IMR-90 (cell line): ENCODE measurements around the gene CDH23. TPM values are rescaled to one million over a fixed set of nuclear protein-coding genes. Genes with fewer than 3 reads are reported as not detected.

Source experiments
- ATAC-seq: fragments of 200-7000 bp; cut with Tn5 transposase; 2 replicates; pipeline ENCODE4 v1.9.1; 2020; ENCODE audit warnings: low read depth, mild to moderate bottlenecking, moderate library complexity
- BruUV-seq: library from RNA; stranded (reverse); fragments of 400-500 nt; replicated peaks from 2 replicates; lab custom pipeline; 2021; lab: Mats Ljungman, UMichigan
- CTCF ChIA-PET: fragments of 300-600 bp; formaldehyde crosslinking; extraction: SDS; loops from one replicate; lab custom pipeline; 2021; ENCODE audit warnings: antibody characterized with exemption; lab: Yijun Ruan, JAX
- POLR2A ChIA-PET: fragments of 300-600 bp; sonication (Branson Sonifier 250); formaldehyde crosslinking; loops from one replicate; lab custom pipeline; 2022; ENCODE audit warnings: antibody characterized with exemption; ENCODE audit not compliant: unreplicated experiment; lab: Charles Lee
- DNase-seq: peaks from one replicate; pipeline ENCODE4 v3.0.0; 2013
- H2AFZ ChIP-seq: replicated peaks from 2 replicates; pipeline ENCODE3; 2013; ENCODE audit warnings: low read length, mild to moderate bottlenecking; ENCODE audit not compliant: poor library complexity
- H2AK5ac ChIP-seq: 2 replicates; pipeline ENCODE4 v1.6.1; 2013; ENCODE audit warnings: low read depth, low read length, inconsistent platforms
- H2AK9ac ChIP-seq: replicated peaks from 2 replicates; pipeline ENCODE3; 2013; ENCODE audit warnings: mild to moderate bottlenecking, low read depth, low read length, moderate library complexity; ENCODE audit not compliant: poor library complexity
- H2BK120ac ChIP-seq: 2 replicates; pipeline ENCODE4 v1.6.1; 2013; ENCODE audit warnings: low read depth, low read length, inconsistent platforms
- H2BK15ac ChIP-seq: 3 replicates; pipeline ENCODE4 v1.6.1; 2013; ENCODE audit warnings: low read depth, low read length, inconsistent platforms
- H2BK20ac ChIP-seq: 2 replicates; pipeline ENCODE4 v1.6.1; 2013; ENCODE audit warnings: low read depth, mild to moderate bottlenecking, inconsistent platforms, low read length, moderate library complexity
- H2BK5ac ChIP-seq: 2 replicates; pipeline ENCODE4 v1.6.1; 2013; ENCODE audit warnings: mild to moderate bottlenecking, low read depth, low read length, inconsistent platforms; ENCODE audit not compliant: poor library complexity, severe bottlenecking
- H3K14ac ChIP-seq: replicated peaks from 2 replicates; pipeline ENCODE4 v1.6.1; 2013; ENCODE audit warnings: low read depth, low read length, inconsistent platforms
- H3K18ac ChIP-seq: 2 replicates; pipeline ENCODE4 v1.6.1; 2013; ENCODE audit warnings: low read depth, low read length, control low read depth
- H3K23ac ChIP-seq: 2 replicates; pipeline ENCODE4 v1.6.1; 2013; ENCODE audit warnings: low read depth, low read length, inconsistent platforms
- H3K27ac ChIP-seq: 2 replicates; pipeline ENCODE4 v1.5.1; 2013; ENCODE audit warnings: mild to moderate bottlenecking, control low read depth, low read length; ENCODE audit not compliant: insufficient read depth
- H3K27me3 ChIP-seq: 2 replicates; pipeline ENCODE4 v1.6.1; 2013; ENCODE audit warnings: low read length; ENCODE audit not compliant: control insufficient read depth, insufficient read depth
- H3K36me3 ChIP-seq: 2 replicates; pipeline ENCODE4 v1.6.1; 2013; ENCODE audit warnings: low read length, mixed read lengths; ENCODE audit not compliant: control insufficient read depth, insufficient read depth
- H3K4ac ChIP-seq: 2 replicates; pipeline ENCODE4 v1.6.1; 2013; ENCODE audit warnings: low read depth, low read length, inconsistent platforms
- H3K4me1 ChIP-seq: 2 replicates; pipeline ENCODE4 v1.6.1; 2013; ENCODE audit warnings: low read length, mixed read lengths; ENCODE audit not compliant: control insufficient read depth, insufficient read depth
- H3K4me2 ChIP-seq: 2 replicates; pipeline ENCODE4 v1.6.1; 2013; ENCODE audit warnings: low read depth, mild to moderate bottlenecking, control low read depth, low read length, moderate library complexity
- H3K4me3 ChIP-seq: 2 replicates; pipeline ENCODE4 v1.5.1; 2013; ENCODE audit warnings: low read depth, mild to moderate bottlenecking, control low read depth, low read length, moderate library complexity; ENCODE audit not compliant: insufficient read depth
- H3K56ac ChIP-seq: 2 replicates; pipeline ENCODE4 v1.6.1; 2013; ENCODE audit warnings: low read length, inconsistent platforms; ENCODE audit not compliant: insufficient read depth; ENCODE audit errors: extremely low read depth
- H3K79me1 ChIP-seq, 2 experiments: 2 replicates each; pipeline ENCODE4 v1.6.1; 2013; ENCODE audit warnings: low read length in 2 of 2, inconsistent platforms in 1 of 2, low read depth in 1 of 2
- H3K9ac ChIP-seq: 2 replicates; pipeline ENCODE4 v1.6.1; 2013; ENCODE audit warnings: low read depth, low read length, control low read depth
- H3K9me1 ChIP-seq: 2 replicates; pipeline ENCODE4 v1.6.1; 2013; ENCODE audit warnings: low read length, inconsistent platforms; ENCODE audit not compliant: insufficient read depth
- H3K9me3 ChIP-seq: 2 replicates; pipeline ENCODE4 v1.6.1; 2013; ENCODE audit warnings: low read length; ENCODE audit not compliant: control insufficient read depth, insufficient read depth
- H4K20me1 ChIP-seq: 2 replicates; pipeline ENCODE4 v1.6.1; 2013; ENCODE audit warnings: low read length, inconsistent platforms; ENCODE audit not compliant: insufficient read depth
- H4K5ac ChIP-seq: 2 replicates; pipeline ENCODE4 v1.6.1; 2013; ENCODE audit warnings: mild to moderate bottlenecking, low read depth, low read length, control low read depth
- H4K8ac ChIP-seq, 2 experiments: 2 replicates each; pipeline ENCODE4 v1.6.1; 2013; ENCODE audit warnings: low read depth in 2 of 2, low read length in 2 of 2, control low read depth in 1 of 2, inconsistent platforms in 1 of 2
- H4K91ac ChIP-seq: 2 replicates; pipeline ENCODE4 v1.6.1; 2013; ENCODE audit warnings: low read depth, low read length, inconsistent platforms; ENCODE audit not compliant: insufficient read depth
- CHD1 ChIP-seq: IDR thresholded peaks from 2 replicates; pipeline ENCODE4 v1.6.1; 2012; ENCODE audit warnings: low read depth, low read length, improper control_type of control experiment
- FOS ChIP-seq: fragments of 150-350 bp; IDR thresholded peaks from 2 replicates; pipeline ENCODE4 v1.6.1; 2016; ENCODE audit warnings: low read depth, low read length
- MAZ ChIP-seq: IDR thresholded peaks from 2 replicates; pipeline ENCODE4 v1.6.1; 2012; ENCODE audit warnings: low read depth, mild to moderate bottlenecking, low read length, improper control_type of control experiment, moderate library complexity, borderline replicate concordance
- MXI1 ChIP-seq: IDR thresholded peaks from 2 replicates; pipeline ENCODE4 v1.6.1; 2012; ENCODE audit warnings: low read depth, mild to moderate bottlenecking, low read length, moderate library complexity, borderline replicate concordance
- NFE2L2 ChIP-seq: fragments of 150-350 bp; IDR thresholded peaks from 2 replicates; pipeline ENCODE4 v1.6.1; 2016; ENCODE audit warnings: low read depth, mild to moderate bottlenecking, low read length
- POLR2A ChIP-seq: IDR thresholded peaks from 2 replicates; pipeline ENCODE4 v1.6.1; 2012; ENCODE audit warnings: mild to moderate bottlenecking, low read depth, low read length
- RCOR1 ChIP-seq: IDR thresholded peaks from 2 replicates; pipeline ENCODE4 v1.6.1; 2012; ENCODE audit warnings: mild to moderate bottlenecking, low read length, improper control_type of control experiment; ENCODE audit not compliant: insufficient replicate concordance
- RFX5 ChIP-seq: IDR thresholded peaks from 2 replicates; pipeline ENCODE4 v1.8.0; 2012; ENCODE audit warnings: low read depth, mild to moderate bottlenecking, low read length, moderate library complexity
- SMC3 ChIP-seq: fragments of 150-350 bp; IDR thresholded peaks from 2 replicates; pipeline ENCODE4 v1.6.1; 2016; ENCODE audit warnings: low read depth, mild to moderate bottlenecking, antibody characterized with exemption, low read length, moderate library complexity
- WGBS, 2 experiments: methylation state at CpG; one replicate each; pipeline versions ENCODE4 v1.1.5 to v1.1.7; 2013; ENCODE audit warnings: missing lambda C conversion rate in 2 of 2; ENCODE audit not compliant: insufficient read length in 1 of 2; ENCODE audit errors: extremely low coverage in 2 of 2; 5-methylcytosine and 5-hydroxymethylcytosine counted together
- dilution Hi-C: fragments of 300-500 bp; cut with HindIII; formaldehyde crosslinking; loops from one replicate; pipeline ENCODE4 v1.14.3; 2018; ENCODE audit warnings: low sequenced_read_pairs; ENCODE audit not compliant: unreplicated experiment
- in situ Hi-C: fragments of 300-500 bp; cut with MboI; formaldehyde crosslinking; loops from 3 replicates; pipeline ENCODE4 v1.14.3; 2019; ENCODE audit warnings: low sequenced_read_pairs, inconsistent platforms, mixed read lengths
- intact Hi-C: fragments of 100-400 bp; cut with micrococcal nuclease; formaldehyde crosslinking; loops from 2 replicates; pipeline ENCODE4 v1.10.0; 2022
- polyA plus RNA-seq, 3 experiments: library from polyadenylated mRNA; depleted of rRNA; stranded (reverse); fragments of >200 nt; gene quantifications; 2 replicates each; pipeline ENCODE4 v1.2.3, GENCODE V29; 2012; ENCODE audit warnings: low replicate concordance in 1 of 3
- total RNA-seq: library from RNA; depleted of rRNA; stranded (reverse); fragments of >200 nt; gene quantifications from 2 replicates; pipeline ENCODE4 v1.2.3, GENCODE V29; 2012
- TF ChIP-seq, protein P1 (sequence below): conservative IDR thresholded peaks from 2 replicates; pipeline ENCODE4 v1.5.1; 2012; ENCODE audit warnings: mild to moderate bottlenecking, low read depth, low read length, improper control_type of control experiment
- TF ChIP-seq, protein P2 (sequence below): fragments of 150-350 bp; IDR thresholded peaks from 2 replicates; pipeline ENCODE4 v1.6.1; 2016; ENCODE audit warnings: low read depth, mild to moderate bottlenecking, low read length, moderate library complexity, borderline replicate concordance

The CDH23 gene
- total and polyA plus RNA-seq, 2 of the 4 experiments (the other 2 are of a cell fraction), result under 0.01 to 0.03 TPM

DNA sequence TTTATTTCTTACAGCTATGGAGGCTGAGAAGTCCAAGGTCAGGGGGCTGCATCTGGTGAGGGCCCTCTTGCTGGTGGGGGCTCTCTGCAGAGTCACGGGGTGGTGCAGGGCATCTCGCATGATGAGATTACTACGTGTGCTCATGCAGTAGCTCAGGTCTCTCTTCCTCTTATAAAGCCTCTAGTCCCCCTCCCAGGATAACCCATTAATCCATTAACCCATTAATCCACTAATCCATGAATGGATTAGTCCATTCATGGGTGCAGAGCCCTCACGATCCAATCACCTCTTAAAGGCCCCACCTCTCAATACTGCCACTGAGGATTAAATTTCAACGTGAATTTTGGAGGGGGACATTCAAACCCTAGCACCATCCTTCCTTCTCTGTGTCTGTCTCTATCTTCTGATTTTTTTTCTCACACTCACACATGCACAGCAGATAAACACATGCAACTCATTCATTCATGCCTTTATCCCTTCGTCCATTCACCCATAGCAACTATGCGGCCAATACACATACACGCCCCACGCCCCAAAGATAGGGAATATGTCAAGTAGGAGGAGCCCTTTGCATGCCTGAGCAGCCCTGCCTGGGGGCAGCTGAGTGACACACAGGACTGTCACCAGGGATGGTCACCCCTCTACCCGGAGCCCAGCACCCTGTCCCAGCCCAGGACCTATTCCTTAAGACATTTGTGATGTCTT is 236.3 kb downstream of the CDH23 start (continued):
- TF ChIP-seq, protein P1, sequence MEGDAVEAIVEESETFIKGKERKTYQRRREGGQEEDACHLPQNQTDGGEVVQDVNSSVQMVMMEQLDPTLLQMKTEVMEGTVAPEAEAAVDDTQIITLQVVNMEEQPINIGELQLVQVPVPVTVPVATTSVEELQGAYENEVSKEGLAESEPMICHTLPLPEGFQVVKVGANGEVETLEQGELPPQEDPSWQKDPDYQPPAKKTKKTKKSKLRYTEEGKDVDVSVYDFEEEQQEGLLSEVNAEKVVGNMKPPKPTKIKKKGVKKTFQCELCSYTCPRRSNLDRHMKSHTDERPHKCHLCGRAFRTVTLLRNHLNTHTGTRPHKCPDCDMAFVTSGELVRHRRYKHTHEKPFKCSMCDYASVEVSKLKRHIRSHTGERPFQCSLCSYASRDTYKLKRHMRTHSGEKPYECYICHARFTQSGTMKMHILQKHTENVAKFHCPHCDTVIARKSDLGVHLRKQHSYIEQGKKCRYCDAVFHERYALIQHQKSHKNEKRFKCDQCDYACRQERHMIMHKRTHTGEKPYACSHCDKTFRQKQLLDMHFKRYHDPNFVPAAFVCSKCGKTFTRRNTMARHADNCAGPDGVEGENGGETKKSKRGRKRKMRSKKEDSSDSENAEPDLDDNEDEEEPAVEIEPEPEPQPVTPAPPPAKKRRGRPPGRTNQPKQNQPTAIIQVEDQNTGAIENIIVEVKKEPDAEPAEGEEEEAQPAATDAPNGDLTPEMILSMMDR, result no peak
- no peak for TF ChIP-seq RCOR1
- no peak for TF ChIP-seq RFX5
- no peak for TF ChIP-seq FOS

DNA sequence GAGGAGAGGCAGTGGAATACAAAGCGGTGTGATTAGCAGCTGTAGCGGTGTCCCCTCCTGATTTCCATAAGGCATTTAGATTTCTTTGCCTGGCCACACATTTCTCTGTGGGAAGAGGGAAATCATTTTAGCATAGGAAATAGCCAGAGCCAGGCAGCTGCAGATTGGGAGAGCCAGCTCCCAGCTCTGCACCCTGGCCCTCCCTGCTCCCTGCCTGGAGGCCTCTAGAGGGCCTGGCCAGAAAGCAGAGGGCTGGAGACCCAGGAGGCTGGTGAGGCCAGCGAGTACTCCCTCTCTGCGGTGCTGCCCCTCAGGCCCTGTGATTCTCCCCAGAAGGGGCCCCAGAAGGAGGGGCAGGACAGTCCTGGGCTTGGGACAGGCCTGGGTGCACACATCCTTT is 237.2 kb downstream of the CDH23 start:
- Histone ChIP-seq H2AFZ (no peak overlapping the region), H3K4me2 (no peak overlapping the region), H4K8ac (no peak overlapping the region), H3K9ac (no peak overlapping the region), H4K91ac (no peak overlapping the region), H2BK5ac (no peak overlapping the region), H2BK120ac (no peak overlapping the region), H3K18ac (no peak overlapping the region), H2AK9ac (no peak overlapping the region), H3K23ac (no peak overlapping the region), H2BK15ac (no peak overlapping the region), H2AK5ac (no peak overlapping the region), H3K4me1 (no peaks in the 10 kb centered on the region), H3K9me1 (no peaks in the 10 kb centered on the region), H3K27me3 (peaks cover 66% of the 10 kb centered on the region), H3K9me3 (no peaks in the 10 kb centered on the region), H3K79me1 (no peaks in the 10 kb centered on the region), H3K56ac (no peak overlapping the region), H2BK20ac (no peak overlapping the region), H4K5ac (no peak overlapping the region), H3K4me3 (no peak overlapping the region), H3K36me3 (no peaks in the 10 kb centered on the region), H4K20me1 (no peaks in the 10 kb centered on the region), H3K4ac (no peak overlapping the region), H3K27ac (no peak overlapping the region), H3K14ac (no peak overlapping the region)
- dilution Hi-C loops (no loop called here), in situ Hi-C loops (no loop called here), intact Hi-C loops (no loop called here)
- BruUV-seq, result no TSS peak
- no peak for ATAC-seq
- POLR2A ChIA-PET, result no interaction called here
- 40% methylated on average over 2 of the region's 4 CpGs; no CpG with 5 or more reads in 1 of the 2 experiments for WGBS, 2 experiments
- CTCF ChIA-PET, result no interaction called here
- no peak for DNase-seq
- no peak for TF ChIP-seq FOS
- no peak for TF ChIP-seq MXI1
- no peak for TF ChIP-seq MAZ
- no peak for TF ChIP-seq NFE2L2
- TF ChIP-seq POLR2A, result no peak
- TF ChIP-seq, protein P2, sequence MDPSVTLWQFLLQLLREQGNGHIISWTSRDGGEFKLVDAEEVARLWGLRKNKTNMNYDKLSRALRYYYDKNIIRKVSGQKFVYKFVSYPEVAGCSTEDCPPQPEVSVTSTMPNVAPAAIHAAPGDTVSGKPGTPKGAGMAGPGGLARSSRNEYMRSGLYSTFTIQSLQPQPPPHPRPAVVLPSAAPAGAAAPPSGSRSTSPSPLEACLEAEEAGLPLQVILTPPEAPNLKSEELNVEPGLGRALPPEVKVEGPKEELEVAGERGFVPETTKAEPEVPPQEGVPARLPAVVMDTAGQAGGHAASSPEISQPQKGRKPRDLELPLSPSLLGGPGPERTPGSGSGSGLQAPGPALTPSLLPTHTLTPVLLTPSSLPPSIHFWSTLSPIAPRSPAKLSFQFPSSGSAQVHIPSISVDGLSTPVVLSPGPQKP, result no peak
- no peak for TF ChIP-seq SMC3
- no peak for TF ChIP-seq CHD1
- TF ChIP-seq, protein P1, result no peak
